Naive thymus-derived CD4-positive, alpha-beta T cell (primary cell): Measurements from ENCODE around the gene CMC1. TPM values are rescaled to one million over a fixed set of nuclear protein-coding genes. Genes with fewer than 3 reads are reported as not detected.

ENCODE experiments used
- ATAC-seq: fragments of 150-1000 bp; cut with Tn5 transposase; 2 replicates; pipeline ENCODE4 v1.10.0; 2021; ENCODE audit warnings: mild to moderate bottlenecking, moderate library complexity
- CTCF ChIA-PET: fragments of 350-600 bp; sonication (Branson Sonifier 250); formaldehyde crosslinking; loops from one replicate; lab custom pipeline; 2021; ENCODE audit warnings: antibody characterized with exemption; lab: Charles Lee
- POLR2A ChIA-PET: fragments of 350-600 bp; sonication (Branson Sonifier 250); formaldehyde crosslinking; loops from one replicate; lab custom pipeline; 2021; ENCODE audit warnings: antibody characterized with exemption, inconsistent platforms; lab: Charles Lee
- DNase-seq, 9 donors: peaks; one replicate each; pipeline versions ENCODE4 v3.0.0 to v3.0.0-alpha.2; 2020 to 2022; ENCODE audit warnings: mixed read lengths in 1 of 9
- H3K27ac ChIP-seq: one replicate; pipeline ENCODE4 v1.7.0; 2013; ENCODE audit warnings: mild to moderate bottlenecking, low read depth, low read length, moderate library complexity
- H3K27me3 ChIP-seq, 2 donors: one replicate each; pipeline ENCODE4 v1.7.0; 2013; ENCODE audit warnings: low read length in 2 of 2, mild to moderate bottlenecking in 2 of 2, moderate library complexity in 2 of 2; ENCODE audit not compliant: control insufficient read depth in 2 of 2, insufficient read depth in 2 of 2
- H3K36me3 ChIP-seq, 3 experiments: 1 replicate in 2 of 3; 2 replicates in 1 of 3; pipeline ENCODE4 v1.7.0; 2013; ENCODE audit warnings: low read length in 3 of 3, mild to moderate bottlenecking in 3 of 3, moderate library complexity in 1 of 3; ENCODE audit not compliant: insufficient read depth in 3 of 3, control insufficient read depth in 2 of 3
- H3K4me1 ChIP-seq, 2 donors: one replicate each; pipeline ENCODE4 v1.7.0; 2013; ENCODE audit warnings: low read length in 2 of 2, mild to moderate bottlenecking in 2 of 2, moderate library complexity in 1 of 2; ENCODE audit not compliant: control insufficient read depth in 2 of 2, insufficient read depth in 2 of 2
- H3K4me3 ChIP-seq: 2 replicates; pipeline ENCODE4 v1.7.0; 2013; ENCODE audit warnings: mild to moderate bottlenecking, low read length
- H3K9me3 ChIP-seq, 3 experiments: 1 replicate in 2 of 3; 2 replicates in 1 of 3; pipeline ENCODE4 v1.7.0; 2013; ENCODE audit warnings: low read length in 3 of 3; ENCODE audit not compliant: control insufficient read depth in 2 of 3
- H3K27ac Mint-ChIP-seq, 9 donors: one replicate each; pipeline ENCODE4 v1.8.0; 2020 to 2022; ENCODE audit warnings: mixed read lengths in 9 of 9, mild to moderate bottlenecking in 8 of 9, moderate library complexity in 5 of 9, inconsistent platforms in 2 of 9
- H3K27me3 Mint-ChIP-seq, 5 donors: one replicate each; pipeline ENCODE4 v1.8.0; 2021 to 2022; ENCODE audit warnings: mixed read lengths in 5 of 5, mild to moderate bottlenecking in 1 of 5
- H3K36me3 Mint-ChIP-seq, 5 donors: one replicate each; pipeline ENCODE4 v1.8.0; 2020 to 2022; ENCODE audit warnings: mixed read lengths in 5 of 5, mild to moderate bottlenecking in 3 of 5, inconsistent platforms in 1 of 5
- H3K4me1 Mint-ChIP-seq, 7 donors: one replicate each; pipeline ENCODE4 v1.8.0; 2020 to 2022; ENCODE audit warnings: mixed read lengths in 7 of 7, mild to moderate bottlenecking in 3 of 7, inconsistent platforms in 1 of 7
- H3K4me3 Mint-ChIP-seq, 10 donors: one replicate each; pipeline ENCODE4 v1.8.0; 2020 to 2022; ENCODE audit warnings: mild to moderate bottlenecking in 10 of 10, mixed read lengths in 10 of 10, moderate library complexity in 6 of 10, inconsistent platforms in 2 of 10
- H3K9me3 Mint-ChIP-seq, 11 donors: one replicate each; pipeline ENCODE4 v1.8.0; 2020 to 2022; ENCODE audit warnings: mixed read lengths in 11 of 11, mild to moderate bottlenecking in 4 of 11, inconsistent platforms in 1 of 11, moderate library complexity in 1 of 11
- intact Hi-C, 2 donors: fragments of 100-400 bp; cut with micrococcal nuclease; formaldehyde crosslinking; loops; one replicate each; pipeline ENCODE4 v1.15.1; 2023
- polyA plus RNA-seq, 2 donors: library from polyadenylated mRNA; unstranded; fragments of 300-500 nt; fragmentation: Illumina TruSeq; gene quantifications; one replicate each; pipeline ENCODE4 v1.2.3, GENCODE V29; 2021
- total RNA-seq, 6 experiments: library from RNA in 5 of 6; stranded (reverse) in 5 of 6; gene quantifications; 1 replicate in 5 of 6; 2 replicates in 1 of 6; pipeline ENCODE4 v1.2.3 and lab custom pipeline; 2021 to 2026

Gene CMC1
- total and polyA plus RNA-seq, 7 experiments from 2014 or later: 11.0 to 35.2 (median 15.5) TPM

GRCh38 chr3:28252001-28252431 is 10.6 kb downstream of the CMC1 start:
- Histone ChIP-seq H3K27ac (no peak overlapping the region), H3K4me3 (no peak overlapping the region), H3K36me3 (no peaks in the 10 kb centered on the region), H3K27me3 (no peaks in the 10 kb centered on the region), H3K4me1 (peaks cover 5 to 64% of the 10 kb centered on the region in 2 donors), H3K9me3 (no peaks in the 10 kb centered on the region)
- Mint-ChIP-seq H3K27me3 (no peaks in the 10 kb centered on the region), H3K27ac (peak overlapping the region in 1 of 9 donors; percentile 74), H3K4me1 (peaks cover 28 to 66% (median 62%) of the 10 kb centered on the region in 7 donors), H3K4me3 (no peak overlapping the region), H3K9me3 (no peaks in the 10 kb centered on the region), H3K36me3 (peaks cover 0 to 23% (median 3%) of the 10 kb centered on the region in 5 donors)
- DNase-seq (no peak), ATAC-seq (peak; percentile 78)
- intact Hi-C loops: no loop called here
- CTCF ChIA-PET: no interaction called here
- POLR2A ChIA-PET: no interaction called here

GRCh38 chr3:28253040-28253715 is 11.8 kb downstream of the CMC1 start:
- Mint-ChIP-seq H3K36me3 (peaks cover 0 to 26% (median 5%) of the 10 kb centered on the region in 5 donors), H3K27ac (peak overlapping the region in 1 of 9 donors; percentile 81), H3K4me1 (peaks cover 23 to 56% (median 50%) of the 10 kb centered on the region in 7 donors), H3K27me3 (no peaks in the 10 kb centered on the region), H3K4me3 (peak overlapping the region in 1 of 10 donors; percentile 27), H3K9me3 (no peaks in the 10 kb centered on the region)
- Histone ChIP-seq H3K27ac (no peak overlapping the region), H3K4me1 (peaks cover 0 to 52% of the 10 kb centered on the region in 2 donors), H3K4me3 (no peak overlapping the region), H3K36me3 (no peaks in the 10 kb centered on the region), H3K9me3 (no peaks in the 10 kb centered on the region), H3K27me3 (no peaks in the 10 kb centered on the region)
- ATAC-seq: no peak
- intact Hi-C loops: no loop called here
- POLR2A ChIA-PET: no interaction called here
- CTCF ChIA-PET: interaction anchor here (1.2 kb wide), 1 partner anchor 72 kb away, joined by 3 read pairs; no protein-coding TSS in a partner anchor
- DNase-seq: no peak

- no peak for ATAC-seq
- Mint-ChIP-seq H3K4me1 (peaks cover 4 to 32% (median 13%) of the 10 kb centered on the region in 7 donors), H3K36me3 (peaks cover 0 to 32% (median 14%) of the 10 kb centered on the region in 5 donors), H3K27ac (no peak overlapping the region), H3K27me3 (no peaks in the 10 kb centered on the region), H3K4me3 (no peak overlapping the region), H3K9me3 (peaks cover 0 to 2% (median 0%) of the 10 kb centered on the region in 11 donors)
- no peak overlapping the region for H3K4me3 ChIP-seq
- H3K4me1 ChIP-seq: no peaks in the 10 kb centered on the region
- H3K27me3 ChIP-seq: no peaks in the 10 kb centered on the region
- no peak for DNase-seq
- intact Hi-C loops: loop anchor here in 1 of 2 donors (5.0 kb wide), 1 partner anchor 40 kb away; no protein-coding TSS in a partner anchor
- H3K9me3 ChIP-seq: no peaks in the 10 kb centered on the region
- CTCF ChIA-PET: no interaction called here
- no peak overlapping the region for H3K27ac ChIP-seq
- H3K36me3 ChIP-seq: no peaks in the 10 kb centered on the region
- POLR2A ChIA-PET: no interaction called here
Measured at GRCh38 chr3:28262001-28262400, 20.6 kb downstream of the CMC1 start.

- H3K27ac Mint-ChIP-seq: no peak overlapping the region
Measured at GRCh38 chr3:28265641-28266040, 24.2 kb downstream of the CMC1 start.

GRCh38 chr3:28267984-28268849 is 26.8 kb downstream of the CMC1 start:
- no peaks in the 10 kb centered on the region for H3K27me3 ChIP-seq
- Mint-ChIP-seq H3K4me1 (peaks cover 0 to 12% (median 6%) of the 10 kb centered on the region in 7 donors), H3K27me3 (no peaks in the 10 kb centered on the region), H3K27ac (peak overlapping the region in 1 of 9 donors; percentile 17), H3K36me3 (peaks cover 13 to 69% (median 52%) of the 10 kb centered on the region in 5 donors), H3K4me3 (no peak overlapping the region), H3K9me3 (peaks cover 9 to 24% (median 14%) of the 10 kb centered on the region in 11 donors)
- intact Hi-C loops: no loop called here
- no peaks in the 10 kb centered on the region for H3K4me1 ChIP-seq
- CTCF ChIA-PET: interaction anchor here (0.9 kb wide), 1 partner anchor 546 kb away, joined by 3 read pairs; the partner anchor contains the start of gene EOMES
- no peaks in the 10 kb centered on the region for H3K36me3 ChIP-seq
- POLR2A ChIA-PET: no interaction called here
- DNase-seq (no peak), ATAC-seq (no peak)
- H3K4me3 ChIP-seq: no peak overlapping the region
- peaks cover 0 to 5% (median 0%) of the 10 kb centered on the region in 3 experiments for H3K9me3 ChIP-seq
- H3K27ac ChIP-seq: no peak overlapping the region

More at GRCh38 chr3:28265641-28266040, 24.2 kb downstream of the CMC1 start:
- intact Hi-C loops: no loop called here
- no peaks in the 10 kb centered on the region for H3K9me3 ChIP-seq
- no peaks in the 10 kb centered on the region for H3K27me3 Mint-ChIP-seq
- no peaks in the 10 kb centered on the region for H3K4me1 ChIP-seq
- ChIA-PET CTCF (no interaction called here), POLR2A (no interaction called here)
- ATAC-seq (no peak), DNase-seq (no peak)
- no peak overlapping the region for H3K27ac ChIP-seq
- no peaks in the 10 kb centered on the region for H3K27me3 ChIP-seq
- H3K36me3 ChIP-seq: no peaks in the 10 kb centered on the region
- peaks cover 2 to 18% (median 6%) of the 10 kb centered on the region in 7 donors for H3K4me1 Mint-ChIP-seq
- no peak overlapping the region for H3K4me3 Mint-ChIP-seq
- H3K9me3 Mint-ChIP-seq: peaks cover 0 to 6% (median 0%) of the 10 kb centered on the region in 11 donors
- H3K36me3 Mint-ChIP-seq: peaks cover 0 to 49% (median 30%) of the 10 kb centered on the region in 5 donors
- H3K4me3 ChIP-seq: no peak overlapping the region

GRCh38 chr3:28268989-28269388 is 27.6 kb downstream of the CMC1 start:
- H3K4me1 Mint-ChIP-seq: peaks cover 0 to 12% (median 6%) of the 10 kb centered on the region in 7 donors
- Histone ChIP-seq H3K4me3 (no peak overlapping the region), H3K4me1 (no peaks in the 10 kb centered on the region), H3K27ac (no peak overlapping the region), H3K36me3 (no peaks in the 10 kb centered on the region), H3K27me3 (no peaks in the 10 kb centered on the region), H3K9me3 (peaks cover 0 to 5% (median 0%) of the 10 kb centered on the region in 3 experiments)
- H3K27ac Mint-ChIP-seq: no peak overlapping the region
- POLR2A ChIA-PET: no interaction called here
- H3K4me3 Mint-ChIP-seq: no peak overlapping the region
- peaks cover 15 to 31% (median 21%) of the 10 kb centered on the region in 11 donors for H3K9me3 Mint-ChIP-seq
- no peak for ATAC-seq
- DNase-seq: no peak
- H3K27me3 Mint-ChIP-seq: no peaks in the 10 kb centered on the region
- peaks cover 20 to 69% (median 55%) of the 10 kb centered on the region in 5 donors for H3K36me3 Mint-ChIP-seq
- CTCF ChIA-PET: interaction anchor here (0.8 to 0.9 kb wide), 2 partner anchors 16 to 547 kb away, joined by 3 read pairs; partner anchors contain the start of gene EOMES
- intact Hi-C loops: no loop called here
